Upper lobe of right lung (tissue), 1 donor: Measurements from ENCODE around the gene LAMA2. TPM values are rescaled to one million over a fixed set of nuclear protein-coding genes. Genes with fewer than 3 reads are reported as not detected.

Experiments used
- ATAC-seq: fragments of 200-7000 bp; cut with Tn5 transposase; one replicate; pipeline ENCODE4 v1.9.1; 2020; ENCODE audit warnings: mild to moderate bottlenecking, moderate library complexity
- DNase-seq: peaks from one replicate; pipeline ENCODE4 v3.0.0-alpha.2; 2020
- H3K27ac ChIP-seq: fragments of 200-600 bp; one replicate; pipeline ENCODE4 v1.8.0; 2022
- H3K27me3 ChIP-seq: fragments of 200-600 bp; one replicate; pipeline ENCODE4 v1.8.0; 2022; ENCODE audit warnings: mild to moderate bottlenecking
- H3K36me3 ChIP-seq: fragments of 200-600 bp; one replicate; pipeline ENCODE4 v1.8.0; 2022
- H3K4me1 ChIP-seq: fragments of 200-600 bp; one replicate; pipeline ENCODE4 v1.8.0; 2022
- H3K4me3 ChIP-seq: fragments of 200-600 bp; one replicate; pipeline ENCODE4 v1.8.0; 2022; ENCODE audit warnings: mild to moderate bottlenecking
- H3K9me3 ChIP-seq: fragments of 200-600 bp; one replicate; pipeline ENCODE4 v1.8.0; 2022
- CTCF ChIP-seq: fragments of 200-600 bp; IDR thresholded peaks from one replicate; pipeline ENCODE4 v1.8.0; 2022; ENCODE audit warnings: antibody characterized with exemption
- intact Hi-C: fragments of 100-400 bp; cut with DNase I; formaldehyde crosslinking; loops from one replicate; pipeline ENCODE4 v1.11.0; 2022
- total RNA-seq: library from RNA; stranded (reverse); fragmentation: NEBNext Ultra II Directional; extraction: Animal tissue kit (Norgen Biotek cat#: 25700); gene quantifications from one replicate; pipeline ENCODE4 v1.2.1, GENCODE V29; 2021
- donor health status: DM: no; HTN: yes; CAD: no; lungs with severe emphysema.

LAMA2 gene
- total RNA-seq, 1 donor from 2014 or later = 42.1 TPM

DNA sequence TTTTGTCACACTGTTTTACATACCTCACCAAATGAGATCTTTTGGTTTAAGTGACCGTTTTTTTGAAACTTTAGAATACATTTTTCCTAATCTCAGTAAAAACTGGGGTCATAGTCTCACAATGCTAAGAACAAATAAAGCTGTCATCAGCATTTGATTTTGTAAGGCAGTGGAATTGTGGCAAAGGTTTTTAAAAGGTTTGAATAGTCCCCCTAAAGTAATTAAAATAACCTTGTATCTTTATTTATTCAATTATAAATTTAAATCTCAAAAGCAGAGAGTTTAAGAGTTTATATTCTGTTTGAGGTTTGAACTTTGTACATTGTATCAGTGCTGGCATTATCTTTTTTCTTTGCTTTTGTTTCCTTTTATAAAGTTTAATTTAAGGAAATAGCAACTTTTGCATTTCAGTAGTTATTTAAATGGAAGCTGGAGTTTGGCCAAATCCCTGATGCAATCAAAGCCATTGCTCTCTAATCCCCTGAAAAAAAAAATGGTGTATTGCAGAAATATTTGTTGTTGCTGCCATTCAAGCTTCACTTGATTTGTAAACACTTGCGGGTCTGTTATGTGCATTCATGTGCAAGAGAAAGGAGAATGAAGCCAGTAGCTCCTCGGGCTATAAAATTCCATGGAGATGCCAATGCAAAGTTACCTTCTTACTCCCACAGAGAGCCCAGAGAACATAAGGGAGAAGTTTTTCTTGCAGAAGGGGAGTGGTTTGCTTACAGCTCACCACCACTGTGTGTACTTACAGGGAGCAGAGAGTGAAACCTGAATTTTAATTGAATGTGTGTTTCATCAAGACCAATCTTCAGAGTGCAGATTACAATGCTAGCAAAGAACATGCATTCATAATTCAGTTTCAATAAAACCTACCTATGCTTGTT lies 435.2 kb downstream of the LAMA2 start:
- Histone ChIP-seq H3K27ac (no peak overlapping the region), H3K36me3 (peaks cover 3% of the 10 kb centered on the region), H3K4me1 (no peaks in the 10 kb centered on the region), H3K27me3 (no peaks in the 10 kb centered on the region), H3K9me3 (no peaks in the 10 kb centered on the region), H3K4me3 (no peak overlapping the region)
- no peak for TF ChIP-seq CTCF
- DNase-seq = no peak
- ATAC-seq = no peak
- intact Hi-C loops = no loop called here

DNA sequence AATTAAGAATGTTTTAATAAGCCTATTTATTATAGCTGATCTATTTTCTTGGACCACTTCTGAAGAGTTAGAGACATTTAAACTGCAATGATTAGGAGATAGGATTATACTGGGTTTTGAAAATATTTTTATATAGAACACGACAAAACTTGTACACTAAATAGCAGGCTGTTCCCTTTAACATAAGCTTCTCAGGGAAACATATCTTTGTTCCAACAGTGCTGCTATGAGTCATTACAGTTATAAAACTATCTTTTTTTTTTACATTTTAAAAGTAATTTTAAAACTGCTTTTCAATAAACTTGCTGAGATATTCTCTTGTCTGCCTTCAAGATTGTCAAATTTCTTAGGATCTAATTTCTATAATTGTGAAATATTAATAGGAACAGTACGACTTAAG lies 438.0 kb downstream of the LAMA2 start:
- intact Hi-C loops = no loop called here
- Histone ChIP-seq H3K4me3 (no peak overlapping the region), H3K27ac (no peak overlapping the region), H3K27me3 (no peaks in the 10 kb centered on the region), H3K36me3 (peaks cover 3% of the 10 kb centered on the region), H3K9me3 (no peaks in the 10 kb centered on the region), H3K4me1 (no peaks in the 10 kb centered on the region)
- TF ChIP-seq CTCF = no peak
- ATAC-seq (no peak), DNase-seq (no peak)

DNA sequence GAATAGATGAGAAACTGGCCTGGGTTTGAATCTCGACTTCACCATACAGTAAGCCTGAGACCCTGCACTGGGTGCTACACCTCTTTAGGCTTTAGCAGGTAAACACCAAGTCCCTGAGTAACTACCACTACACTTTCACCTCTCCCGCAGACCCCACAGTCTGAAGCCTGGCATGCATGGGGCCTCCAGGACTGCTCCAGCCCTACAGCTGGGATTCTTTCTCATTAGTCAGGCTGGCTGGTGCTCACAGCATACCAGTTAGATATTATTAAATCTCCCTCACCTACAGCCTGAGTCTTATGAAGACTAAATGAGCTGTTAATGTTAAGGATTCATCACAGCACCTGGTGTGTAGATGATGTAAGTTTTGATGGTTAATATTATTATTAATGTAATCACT lies 438.4 kb downstream of the LAMA2 start:
- intact Hi-C loops = no loop called here

DNA sequence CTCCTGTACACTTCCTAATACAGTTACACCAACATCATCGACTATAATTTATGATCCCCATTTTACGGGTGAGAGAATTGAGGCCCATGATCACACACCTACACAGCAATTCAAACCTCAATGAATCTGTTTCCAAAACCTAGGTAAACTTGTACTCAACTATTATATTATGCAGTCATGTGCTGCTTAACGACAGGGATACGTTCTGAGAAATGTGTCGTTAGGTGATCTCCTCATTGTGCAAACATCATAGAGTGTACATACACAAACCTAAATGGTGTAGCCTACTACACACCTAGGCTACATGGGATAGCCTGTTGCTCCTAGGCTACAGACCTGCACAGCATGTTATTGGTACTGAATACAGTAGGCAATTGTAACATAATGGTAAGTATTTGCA lies 441.4 kb downstream of the LAMA2 start:
- H3K4me1 ChIP-seq = no peaks in the 10 kb centered on the region
- peaks cover 3% of the 10 kb centered on the region for H3K36me3 ChIP-seq
- TF ChIP-seq CTCF = no peak

More for the DNA sequence above, 438.4 kb downstream of the LAMA2 start:
- no peak overlapping the region for H3K4me3 ChIP-seq
- ATAC-seq (no peak), DNase-seq (no peak)
- no peaks in the 10 kb centered on the region for H3K9me3 ChIP-seq
- H3K4me1 ChIP-seq = no peaks in the 10 kb centered on the region
- H3K27me3 ChIP-seq = no peaks in the 10 kb centered on the region
- TF ChIP-seq CTCF = no peak
- H3K27ac ChIP-seq = no peak overlapping the region
- H3K36me3 ChIP-seq = peaks cover 3% of the 10 kb centered on the region

GRCh38 chr6:129329678-129330077 lies 446.7 kb downstream of the LAMA2 start:
- no peaks in the 10 kb centered on the region for H3K4me1 ChIP-seq
- no peaks in the 10 kb centered on the region for H3K27me3 ChIP-seq
- H3K4me3 ChIP-seq = no peak overlapping the region
- no peak for TF ChIP-seq CTCF
- ATAC-seq = no peak
- no peak for DNase-seq
- intact Hi-C loops = no loop called here
- no peaks in the 10 kb centered on the region for H3K9me3 ChIP-seq
- H3K27ac ChIP-seq = no peak overlapping the region
- H3K36me3 ChIP-seq = no peaks in the 10 kb centered on the region

More for the DNA sequence above, 441.4 kb downstream of the LAMA2 start:
- ATAC-seq (no peak), DNase-seq (no peak)
- H3K27ac ChIP-seq = no peak overlapping the region
- intact Hi-C loops = no loop called here
- no peaks in the 10 kb centered on the region for H3K27me3 ChIP-seq
- no peaks in the 10 kb centered on the region for H3K9me3 ChIP-seq
- H3K4me3 ChIP-seq = no peak overlapping the region
